Measurements from ENCODE around the gene IFNGR1.

- TF ChIP-seq, protein P1, sequence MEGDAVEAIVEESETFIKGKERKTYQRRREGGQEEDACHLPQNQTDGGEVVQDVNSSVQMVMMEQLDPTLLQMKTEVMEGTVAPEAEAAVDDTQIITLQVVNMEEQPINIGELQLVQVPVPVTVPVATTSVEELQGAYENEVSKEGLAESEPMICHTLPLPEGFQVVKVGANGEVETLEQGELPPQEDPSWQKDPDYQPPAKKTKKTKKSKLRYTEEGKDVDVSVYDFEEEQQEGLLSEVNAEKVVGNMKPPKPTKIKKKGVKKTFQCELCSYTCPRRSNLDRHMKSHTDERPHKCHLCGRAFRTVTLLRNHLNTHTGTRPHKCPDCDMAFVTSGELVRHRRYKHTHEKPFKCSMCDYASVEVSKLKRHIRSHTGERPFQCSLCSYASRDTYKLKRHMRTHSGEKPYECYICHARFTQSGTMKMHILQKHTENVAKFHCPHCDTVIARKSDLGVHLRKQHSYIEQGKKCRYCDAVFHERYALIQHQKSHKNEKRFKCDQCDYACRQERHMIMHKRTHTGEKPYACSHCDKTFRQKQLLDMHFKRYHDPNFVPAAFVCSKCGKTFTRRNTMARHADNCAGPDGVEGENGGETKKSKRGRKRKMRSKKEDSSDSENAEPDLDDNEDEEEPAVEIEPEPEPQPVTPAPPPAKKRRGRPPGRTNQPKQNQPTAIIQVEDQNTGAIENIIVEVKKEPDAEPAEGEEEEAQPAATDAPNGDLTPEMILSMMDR (IDR thresholded peaks at IDR 0.05; ENCODE audit: borderline replicate concordance, extremely low read depth, low read length, poor library complexity, severe bottlenecking): no peak
- no peak for TF ChIP-seq EZH2 (IDR thresholded peaks at IDR 0.05; ENCODE audit: borderline replicate concordance, low read depth, low read length, severe bottlenecking)
Observed at GRCh38 chr6:137246164-137246563, 27.0 kb upstream of the IFNGR1 start.

Measured in DND-41 (cell line).